NCI-H1694 treated with DMSO at 0.1 percent for 48 hours (cell line): Measurements from ENCODE around the gene CYP17A1.
"Not testable (repeated sequence)": the region's sequence is repeated elsewhere in the genome, so short reads cannot be mapped to it uniquely, and the experiment has no call there.

Source experiments
- DNase-seq: peaks from one replicate; lab custom pipeline; 2025; lab: John Stamatoyannopoulos, UW

Gene CYP17A1, protein sequence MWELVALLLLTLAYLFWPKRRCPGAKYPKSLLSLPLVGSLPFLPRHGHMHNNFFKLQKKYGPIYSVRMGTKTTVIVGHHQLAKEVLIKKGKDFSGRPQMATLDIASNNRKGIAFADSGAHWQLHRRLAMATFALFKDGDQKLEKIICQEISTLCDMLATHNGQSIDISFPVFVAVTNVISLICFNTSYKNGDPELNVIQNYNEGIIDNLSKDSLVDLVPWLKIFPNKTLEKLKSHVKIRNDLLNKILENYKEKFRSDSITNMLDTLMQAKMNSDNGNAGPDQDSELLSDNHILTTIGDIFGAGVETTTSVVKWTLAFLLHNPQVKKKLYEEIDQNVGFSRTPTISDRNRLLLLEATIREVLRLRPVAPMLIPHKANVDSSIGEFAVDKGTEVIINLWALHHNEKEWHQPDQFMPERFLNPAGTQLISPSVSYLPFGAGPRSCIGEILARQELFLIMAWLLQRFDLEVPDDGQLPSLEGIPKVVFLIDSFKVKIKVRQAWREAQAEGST

DNA sequence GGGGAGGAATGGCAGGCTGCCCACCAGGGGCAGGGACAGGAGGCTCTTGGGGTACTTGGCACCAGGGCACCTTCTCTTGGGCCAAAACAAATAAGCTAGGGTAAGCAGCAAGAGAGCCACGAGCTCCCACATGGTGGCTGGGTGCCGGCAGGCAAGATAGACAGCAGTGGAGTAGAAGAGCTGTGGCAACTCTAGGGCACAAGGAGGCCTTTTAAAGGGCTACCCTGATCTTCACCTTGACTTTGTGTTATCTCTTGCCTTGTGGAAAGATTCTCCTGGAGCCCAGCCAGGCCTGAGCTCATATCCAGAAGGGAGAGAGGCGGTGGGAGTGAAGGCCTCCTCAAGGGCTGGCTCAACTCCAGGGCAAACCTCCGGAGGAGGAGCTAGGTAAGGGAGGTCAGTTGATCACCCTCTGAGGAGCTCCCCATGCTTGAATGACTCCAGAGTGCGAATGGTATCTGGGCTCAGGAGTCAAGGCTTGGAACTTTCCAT is at the start of gene CYP17A1:
Gene CYP17A1 (minus strand): TSS at position 184 of the 492 bp plus-strand sequence. CDS start 52 bp downstream, at position 132.
- DNase-seq = no peak

DNA sequence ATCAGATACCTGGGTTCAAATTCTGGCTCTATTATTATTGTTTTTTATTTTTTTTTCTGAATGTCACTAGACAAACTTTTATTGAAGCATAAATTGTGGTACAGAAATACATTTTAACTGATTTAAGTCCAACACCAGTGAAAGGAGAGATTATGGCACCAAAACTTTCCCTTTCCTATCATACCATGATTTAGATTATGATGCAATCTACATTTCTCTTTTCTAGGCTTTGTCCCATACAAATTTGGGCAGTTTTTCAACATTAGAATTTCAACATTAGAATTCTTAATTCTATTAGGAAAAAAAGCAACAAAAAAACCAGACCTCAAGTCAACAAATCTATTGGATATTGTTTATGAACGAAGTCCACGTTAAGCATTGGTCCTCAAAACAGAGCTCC is 43.0 kb upstream of the CYP17A1 start:
- no peak for DNase-seq

DNA sequence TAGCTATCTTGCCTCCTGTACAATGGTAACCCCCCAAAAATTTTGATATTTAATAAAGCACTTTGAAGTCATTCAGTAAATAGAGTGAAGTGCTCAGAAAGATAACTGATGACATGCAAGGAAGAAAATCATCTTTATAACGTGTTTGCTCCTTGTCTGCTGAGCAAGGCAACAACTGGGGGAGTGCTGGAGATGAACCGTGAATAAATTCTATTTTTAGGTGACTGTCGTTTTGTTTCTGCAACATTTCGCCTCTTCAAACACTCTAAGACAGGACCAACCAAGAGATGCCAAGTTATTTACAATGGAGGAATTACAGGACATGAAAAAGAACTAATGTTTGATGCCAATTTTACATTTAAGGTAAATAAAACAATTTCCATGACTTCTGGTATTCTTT is 41.4 kb upstream of the CYP17A1 start:
- DNase-seq = no peak

DNA sequence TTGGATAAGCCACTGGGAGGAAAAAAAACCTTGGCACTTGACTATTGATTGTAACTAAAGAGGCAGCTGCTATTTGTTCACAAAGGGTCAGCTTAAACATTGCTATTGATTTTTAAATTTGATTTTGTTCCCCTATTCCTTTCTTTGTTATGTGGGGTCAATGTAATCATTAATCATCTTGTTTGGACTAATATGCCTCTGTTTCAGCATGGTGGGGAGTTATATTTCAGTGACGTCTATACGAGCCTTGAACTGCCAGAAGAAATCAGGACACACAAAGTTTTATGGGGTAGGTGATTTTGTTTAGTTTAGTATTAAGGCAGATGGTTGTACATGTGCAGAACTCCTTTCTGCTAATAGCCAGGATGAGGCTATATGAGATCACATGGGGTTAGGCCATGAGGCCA is 39.5 kb upstream of the CYP17A1 start:
- DNase-seq = no peak

DNA sequence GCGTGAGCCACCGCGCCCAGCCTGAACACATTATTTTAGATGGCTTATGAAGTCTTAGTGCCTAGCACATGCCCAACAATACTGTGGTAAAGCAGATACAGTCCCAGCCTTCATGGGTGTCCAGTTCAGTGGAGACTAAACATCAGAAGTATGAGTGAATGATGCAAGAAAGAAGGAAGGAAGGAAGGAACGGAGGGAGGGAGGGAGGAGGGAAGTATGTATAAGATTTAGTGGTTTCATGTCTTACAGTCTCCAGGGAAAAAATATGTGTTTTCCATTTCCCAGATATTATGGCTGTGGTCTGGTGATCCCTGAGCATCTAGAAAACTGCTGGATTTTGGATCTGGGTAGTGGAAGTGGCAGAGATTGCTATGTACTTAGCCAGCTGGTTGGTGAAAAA is 35.0 kb upstream of the CYP17A1 start:
- no peak for DNase-seq

DNA sequence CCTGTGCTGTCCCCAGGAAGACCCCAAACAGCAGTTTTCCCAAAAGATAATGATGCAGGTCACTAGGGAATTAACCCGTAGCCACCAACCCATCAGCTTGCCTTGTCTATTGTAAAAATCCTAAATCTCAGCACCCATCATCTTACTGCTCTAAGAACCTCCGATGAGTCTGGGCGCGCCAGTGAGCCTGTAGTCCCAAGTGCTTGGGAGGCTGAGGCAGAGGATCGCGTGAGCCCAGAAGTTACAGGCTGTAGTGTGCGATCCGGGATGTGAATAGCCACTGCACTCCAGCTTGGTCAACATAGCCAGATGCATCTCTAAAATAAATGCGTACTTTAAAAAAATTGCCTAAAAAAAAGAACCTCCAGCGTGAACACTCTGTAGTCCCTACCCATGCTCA is 33.0 kb upstream of the CYP17A1 start:
- DNase-seq = no peak

DNA sequence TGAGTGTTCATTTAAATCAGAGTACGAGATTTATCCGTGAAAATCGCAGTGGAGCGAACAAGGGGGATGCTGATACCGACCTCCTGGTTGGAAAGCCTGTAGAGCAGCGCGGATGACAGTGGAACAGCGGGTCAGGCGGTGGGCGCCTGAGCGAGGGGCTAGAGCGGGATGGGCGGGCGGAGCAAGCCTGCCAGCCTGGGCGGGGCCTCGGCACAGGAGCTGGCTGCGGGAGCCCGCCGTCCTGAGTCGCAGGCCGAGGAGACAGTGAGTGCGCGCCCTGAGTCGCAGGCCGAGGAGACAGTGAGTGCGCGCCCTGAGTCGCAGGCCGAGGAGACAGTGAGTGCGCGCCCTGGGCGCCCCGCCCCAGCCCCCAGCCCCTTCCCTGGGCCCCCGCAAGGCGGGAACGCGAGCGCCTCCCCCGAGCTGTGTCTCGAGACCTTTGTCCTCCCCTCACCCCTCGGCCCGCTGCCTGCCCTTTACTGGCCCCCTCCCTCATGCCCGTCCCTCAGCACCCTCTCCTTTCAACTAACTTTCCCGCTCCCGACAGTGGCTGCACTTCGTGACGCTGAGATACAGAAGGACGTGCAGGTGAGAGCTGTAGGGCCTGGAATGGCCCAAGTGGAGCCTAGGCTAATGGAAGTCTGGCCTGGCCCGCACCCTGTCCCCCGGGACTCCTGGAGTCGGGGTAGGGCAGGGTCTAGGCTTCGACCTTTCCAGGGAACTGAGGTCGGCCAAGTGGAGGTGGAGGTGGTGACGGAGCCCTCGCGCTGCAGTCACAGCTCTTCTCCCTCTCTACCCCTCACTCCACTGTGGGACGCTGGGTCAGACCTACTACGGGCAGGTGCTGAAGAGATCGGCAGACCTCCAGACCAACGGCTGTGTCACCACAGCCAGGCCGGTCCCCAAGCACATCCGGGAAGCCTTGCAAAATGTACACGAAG is 32.3 kb upstream of the CYP17A1 start, which contains the start of gene AS3MT:
Gene AS3MT (plus strand): TSS at position 213 of the 941 bp plus-strand sequence. CDS start 123 bp downstream, at position 336.
- DNase-seq = peak; percentile 42

DNA sequence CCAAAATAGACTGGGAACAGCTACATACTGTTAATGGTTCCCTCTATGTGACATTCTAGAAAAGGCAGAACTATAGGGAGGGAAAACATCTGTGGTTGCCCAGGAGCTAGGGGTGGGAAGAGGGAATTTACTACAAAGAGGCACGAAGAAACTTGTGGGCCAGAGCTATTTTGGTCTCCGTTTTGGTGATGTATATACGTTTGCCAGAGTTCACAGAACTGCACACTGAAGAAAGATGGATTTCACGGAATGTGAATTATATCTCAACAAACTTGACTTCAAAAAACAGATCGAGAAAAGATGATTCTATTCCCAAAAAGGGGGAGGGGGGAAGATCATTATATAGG is 31.7 kb upstream of the CYP17A1 start:
- peak; percentile 22 for DNase-seq

DNA sequence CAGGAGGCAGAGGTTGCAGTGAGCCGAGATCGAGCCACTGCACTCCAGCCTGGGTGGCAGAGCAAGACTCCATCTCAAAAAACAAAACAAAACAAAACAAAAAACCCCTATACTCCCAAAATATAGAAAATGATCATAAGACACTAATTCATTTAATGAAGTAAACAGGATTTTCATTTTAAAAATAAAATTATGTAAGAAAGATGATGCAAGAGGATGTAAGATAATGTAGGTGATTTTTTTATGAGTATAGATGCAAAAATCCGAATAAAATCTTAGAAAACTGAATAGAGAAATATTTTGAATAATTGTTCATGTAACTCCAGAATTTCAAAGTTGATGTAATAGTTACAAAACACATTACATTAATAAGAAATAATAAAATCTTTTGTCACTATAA is 28.4 kb upstream of the CYP17A1 start:
- DNase-seq = no peak

DNA sequence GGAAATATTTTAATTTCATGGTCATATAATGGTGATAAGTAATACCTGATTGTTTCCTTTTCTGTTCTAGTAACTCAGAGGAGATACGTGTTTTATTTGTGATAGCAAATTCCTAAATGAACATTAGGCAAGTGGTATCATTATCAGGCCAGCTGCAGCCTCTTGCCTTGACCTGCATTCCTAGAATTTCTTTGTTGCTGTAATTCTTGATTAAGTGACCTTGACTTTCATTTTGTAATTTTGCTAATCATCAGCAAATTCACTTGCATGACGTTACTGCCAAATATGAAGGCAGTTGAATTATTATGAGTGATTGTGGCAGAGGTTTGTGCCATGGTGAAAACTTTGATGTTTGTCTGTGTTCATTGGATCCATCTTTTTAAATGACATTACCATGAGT is 26.4 kb upstream of the CYP17A1 start:
- no peak for DNase-seq

DNA sequence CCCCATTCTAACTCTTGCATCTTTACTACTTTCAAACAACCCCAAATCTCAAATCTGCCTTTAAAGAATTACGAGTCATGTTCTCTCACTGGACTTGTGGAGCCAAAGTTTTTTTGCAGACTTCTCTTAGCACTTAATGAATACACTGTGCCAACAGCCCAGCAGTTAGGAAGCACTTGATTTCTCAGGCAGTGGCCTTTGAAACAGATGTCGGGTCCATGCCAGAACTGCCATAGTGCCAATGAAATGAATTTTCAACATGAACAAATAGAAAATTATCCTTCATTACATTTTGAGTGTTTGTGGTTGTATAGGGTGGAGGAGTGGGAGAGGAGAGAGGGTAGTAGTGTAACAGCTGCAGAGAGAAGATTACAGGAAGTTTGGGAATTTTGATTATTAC is 22.7 kb upstream of the CYP17A1 start:
- no peak for DNase-seq

DNA sequence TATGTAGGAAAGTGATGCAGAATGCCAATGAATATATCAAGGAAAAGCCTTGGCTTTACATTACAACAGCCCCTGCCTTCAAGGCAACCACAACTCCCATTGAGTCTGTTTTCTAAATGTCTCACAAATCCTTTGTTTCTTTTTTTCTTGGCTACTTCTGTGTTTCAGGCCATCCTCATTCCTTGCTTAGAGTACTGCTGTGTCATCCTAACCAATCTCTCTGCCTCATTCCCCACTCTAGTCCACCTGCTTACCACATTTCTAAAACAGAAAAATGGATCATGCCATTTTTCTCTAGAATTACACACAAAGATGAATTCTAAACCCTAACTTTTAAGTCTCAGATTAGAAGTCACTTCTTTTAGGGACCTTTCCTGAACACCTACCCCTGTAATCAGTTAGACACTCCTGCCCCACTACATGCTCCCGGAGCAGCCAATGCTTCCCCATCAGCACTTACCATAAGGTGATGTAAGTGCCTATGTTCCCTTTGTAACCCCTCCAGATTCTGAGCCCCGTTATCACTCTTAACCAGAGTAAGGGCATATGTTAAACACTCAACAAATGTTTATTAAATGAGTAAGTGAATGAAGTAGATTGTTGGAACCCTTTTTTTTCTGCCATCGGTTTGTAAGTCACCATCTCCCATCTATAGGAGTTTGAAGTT is 19.7 kb upstream of the CYP17A1 start:
- DNase-seq = no peak

DNA sequence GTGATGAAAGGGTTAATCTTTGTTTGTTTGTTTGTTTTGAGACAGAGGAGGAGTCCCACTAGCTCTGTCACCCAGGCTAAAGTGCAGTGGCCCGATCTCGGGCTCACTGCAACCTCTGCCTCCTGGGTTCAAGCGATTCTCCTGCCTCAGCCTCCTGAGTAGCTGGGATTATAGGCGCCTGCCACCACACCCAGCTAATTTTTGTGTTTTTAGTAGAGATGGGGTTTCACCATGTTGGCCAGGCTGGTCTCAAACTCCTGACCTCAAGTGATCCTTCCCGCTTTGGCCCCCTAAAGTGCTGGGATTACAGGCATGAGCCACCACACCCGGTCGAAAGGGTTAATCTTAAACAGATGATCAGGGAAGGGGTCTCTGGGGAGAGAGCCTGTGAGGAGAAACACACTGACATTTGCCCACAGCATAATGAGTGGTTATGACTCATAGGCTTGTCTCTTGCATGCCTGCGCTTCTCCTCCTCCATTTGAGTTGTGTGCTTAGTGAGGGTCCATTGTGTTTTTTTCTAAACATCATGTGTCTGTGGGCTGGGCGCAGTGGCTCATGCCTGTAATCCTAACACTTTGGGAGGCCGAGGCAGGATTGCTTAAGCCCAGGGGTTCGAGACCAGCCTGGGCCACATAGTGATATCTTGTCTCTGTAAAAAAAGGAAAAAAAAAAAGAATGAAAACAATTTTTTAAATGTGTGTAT is 18.7 kb upstream of the CYP17A1 start:
- peak; percentile 1 for DNase-seq

DNA sequence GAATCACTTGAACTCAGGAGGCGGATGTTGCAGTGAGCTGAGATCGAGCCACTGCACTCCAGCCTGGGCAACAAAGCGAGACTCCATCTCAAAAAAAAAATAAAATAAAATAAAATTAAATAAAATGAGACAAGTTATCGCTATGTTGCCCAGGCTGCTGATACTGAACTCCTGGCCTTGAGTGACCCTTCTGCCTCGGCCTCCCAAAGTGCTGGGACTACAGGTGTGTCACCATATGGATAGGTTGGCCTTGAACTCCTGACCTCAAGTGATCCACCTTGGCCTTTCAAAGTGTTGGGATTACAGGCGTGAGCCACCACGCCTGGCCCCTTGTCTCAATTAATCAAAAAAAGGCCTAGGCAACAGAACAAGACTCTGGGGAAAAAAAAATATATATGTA is 16.0 kb upstream of the CYP17A1 start:
- not testable (repeated sequence) for DNase-seq

DNA sequence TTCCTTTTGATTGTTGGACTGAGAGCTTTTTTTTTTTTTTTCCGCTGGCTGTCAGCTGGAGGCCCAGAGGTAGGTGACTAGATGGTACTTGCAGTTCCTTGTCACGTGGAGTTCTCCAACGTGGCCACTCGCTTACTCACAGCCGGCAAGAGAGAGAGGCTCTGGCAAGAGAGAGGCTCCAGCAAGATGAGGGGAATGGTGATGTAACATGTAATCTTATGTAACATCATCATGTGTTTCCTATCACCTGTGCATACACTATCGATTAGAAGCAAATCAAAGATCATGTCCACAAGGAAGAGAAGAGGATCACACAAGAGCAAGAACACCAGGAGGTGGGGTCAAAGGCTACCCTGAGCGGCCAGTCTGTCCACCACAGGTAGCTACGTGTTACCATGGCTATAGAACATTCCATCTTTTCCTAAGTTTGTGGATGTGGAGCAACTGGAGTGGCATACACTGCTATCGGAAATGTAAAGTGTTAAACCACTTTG is 12.9 kb upstream of the CYP17A1 start:
- DNase-seq = no peak

DNA sequence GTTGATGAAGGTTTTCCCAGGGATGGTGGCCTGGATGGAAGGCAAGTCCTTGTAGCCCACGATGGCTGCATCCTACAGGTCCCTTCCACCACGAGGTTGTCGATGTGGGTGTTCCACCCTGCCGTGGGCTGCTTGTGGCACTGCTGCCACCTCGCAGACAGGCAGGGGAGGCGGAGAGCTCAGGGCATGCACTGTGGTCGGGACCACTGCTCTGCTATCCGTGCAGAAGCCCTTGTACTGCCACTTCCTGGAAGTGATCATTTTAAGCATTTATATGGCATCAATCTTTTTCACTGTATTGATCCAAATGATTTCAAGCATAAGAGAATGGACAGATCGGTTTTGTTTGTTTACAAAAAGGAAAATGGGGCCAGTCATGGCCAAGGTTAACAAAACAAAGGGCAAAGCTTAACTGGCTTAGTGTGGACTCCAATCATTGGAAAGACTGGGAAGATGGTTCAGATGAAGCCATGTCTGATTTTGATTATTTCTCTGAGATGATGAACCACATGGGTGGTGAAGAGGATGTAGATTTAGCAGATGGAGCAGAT is 8.2 kb upstream of the CYP17A1 start:
- DNase-seq = no peak

DNA sequence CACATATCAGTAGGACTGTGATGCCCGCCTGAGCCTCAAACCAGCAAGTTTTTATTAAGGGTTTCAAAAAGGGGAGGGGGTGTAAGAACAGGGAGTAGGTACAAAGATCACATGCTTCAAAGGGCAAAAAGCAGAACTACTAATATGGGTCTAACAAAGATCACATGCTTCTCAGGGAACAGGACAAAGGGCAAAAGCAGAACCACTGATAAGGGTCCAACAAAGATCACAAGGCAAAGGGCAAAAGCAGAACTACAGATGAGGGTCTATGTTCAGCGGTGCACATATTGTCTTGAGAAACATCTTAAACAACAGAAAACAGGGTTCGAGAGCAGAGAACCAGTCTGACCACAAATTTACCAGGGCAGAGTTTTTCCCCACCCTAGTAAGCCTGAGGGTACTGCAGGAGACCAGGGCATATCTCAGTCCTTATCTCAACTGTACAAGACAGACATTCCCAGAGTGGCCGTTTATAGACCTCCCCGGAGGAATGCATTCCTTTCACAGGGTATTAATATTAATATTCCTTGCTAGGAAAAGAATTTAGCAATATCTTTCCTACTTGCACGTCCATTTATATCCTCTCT is 7.1 kb upstream of the CYP17A1 start:
- not testable (repeated sequence) for DNase-seq

DNA sequence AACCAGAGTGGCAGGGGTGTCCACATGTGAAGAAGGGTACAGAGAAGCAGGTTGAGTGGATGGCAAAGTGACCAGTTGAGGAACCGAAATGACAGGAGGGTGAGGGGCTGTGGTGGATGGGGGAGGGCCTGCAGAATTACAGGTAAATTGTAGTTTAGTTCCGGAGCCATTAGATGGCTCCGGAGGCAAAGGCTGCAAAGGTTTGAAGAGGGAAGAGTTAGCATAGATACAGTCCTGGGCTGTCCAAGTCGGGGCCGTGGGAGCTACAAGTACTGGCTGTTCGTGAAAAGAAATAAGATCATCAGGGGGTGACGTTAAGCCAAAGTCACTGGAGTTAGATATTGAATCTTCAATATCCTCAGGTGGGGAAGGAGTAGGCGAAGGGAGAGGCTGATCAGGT is 5.9 kb upstream of the CYP17A1 start:
- DNase-seq = not testable (repeated sequence)

DNA sequence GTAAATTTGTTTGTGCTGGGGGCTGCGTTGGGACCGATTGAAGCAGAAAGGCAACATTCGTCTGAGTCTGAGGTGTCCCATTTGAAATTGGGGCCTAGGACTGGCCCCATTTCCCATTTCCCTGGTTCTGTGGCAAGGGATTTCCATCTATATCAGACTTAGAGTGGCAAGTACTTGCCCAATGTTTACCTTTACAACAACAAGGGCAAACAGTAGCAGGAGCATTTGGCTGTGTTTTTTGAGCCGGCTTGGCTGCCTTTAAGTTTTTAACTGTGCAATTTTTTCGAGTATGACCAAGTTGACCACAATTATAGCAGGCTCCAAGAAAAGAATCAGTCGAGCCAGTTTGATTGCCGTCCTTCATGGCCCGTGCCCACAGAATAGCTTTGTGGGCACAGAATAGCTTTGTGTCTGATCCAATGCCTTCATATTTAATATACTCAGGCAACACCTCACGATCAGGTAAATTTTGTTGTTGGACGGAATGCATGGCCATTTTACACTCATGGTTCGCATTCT is 4.7 kb upstream of the CYP17A1 start:
- DNase-seq = no peak

DNA sequence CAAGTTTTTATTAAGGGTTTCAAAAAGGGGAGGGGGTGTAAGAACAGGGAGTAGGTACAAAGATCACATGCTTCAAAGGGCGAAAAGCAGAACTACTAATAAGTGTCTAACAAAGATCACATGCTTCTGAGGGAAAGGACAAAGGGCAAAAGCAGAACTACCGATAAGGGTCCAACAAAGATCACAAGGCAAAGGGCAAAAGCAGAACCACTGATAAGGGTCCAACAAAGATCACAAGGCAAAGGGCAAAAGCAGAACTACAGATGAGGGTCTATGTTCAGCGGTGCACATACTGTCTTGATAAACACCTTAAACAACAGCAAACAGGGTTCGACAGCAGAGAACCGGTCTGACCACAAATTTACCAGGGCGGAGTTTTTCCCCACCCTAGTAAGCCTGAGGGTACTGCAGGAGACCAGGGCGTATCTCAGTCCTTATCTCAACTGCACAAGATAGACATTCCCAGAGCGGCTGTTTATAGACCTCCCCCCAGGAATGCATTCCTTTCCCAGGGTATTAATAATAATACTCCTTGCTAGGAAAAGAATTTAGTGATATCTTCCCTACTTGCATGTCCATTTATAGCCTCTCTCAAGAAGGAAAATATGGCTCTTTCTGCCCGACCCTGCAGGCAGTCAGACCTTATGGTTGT is 1.2 kb upstream of the CYP17A1 start:
- not testable (repeated sequence) for DNase-seq
